GM19328 (cell line): ENCODE results near the gene VWA8.
"Not testable (repeated sequence)": the region's sequence is repeated elsewhere in the genome, so short reads cannot be mapped to it uniquely, and the experiment has no call there.

Source experiments
- ATAC-seq: cut with Tn5 transposase; IDR thresholded peaks from one replicate; pipeline ENCODE4 v1.9.1; 2021; ENCODE audit warnings: mild to moderate bottlenecking, moderate library complexity; ENCODE audit not compliant: unreplicated experiment

The VWA8 gene

DNA sequence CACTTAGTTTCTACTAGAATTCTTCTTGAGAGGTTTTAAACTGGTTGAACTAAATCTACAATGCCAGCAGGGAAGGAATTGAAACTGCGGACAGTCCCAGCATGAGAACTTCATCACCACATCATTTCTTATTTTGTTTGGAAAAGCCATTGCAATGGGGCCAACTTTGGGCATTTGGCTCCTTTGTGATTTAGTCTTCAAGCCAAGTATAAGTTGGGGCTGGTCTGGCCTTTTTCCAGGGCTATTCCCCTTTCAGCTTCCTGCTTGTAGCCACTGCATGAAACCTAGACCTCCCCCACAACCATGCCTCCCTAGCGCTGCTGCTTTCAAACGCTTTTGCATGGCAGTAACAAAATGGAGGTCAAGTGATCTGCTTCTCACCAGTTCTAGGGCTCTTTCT lies 361.3 kb downstream of the VWA8 start:
- no peak for ATAC-seq

GRCh38 chr13:41597348-41598041 lies 363.4 kb downstream of the VWA8 start:
- no peak for ATAC-seq

DNA sequence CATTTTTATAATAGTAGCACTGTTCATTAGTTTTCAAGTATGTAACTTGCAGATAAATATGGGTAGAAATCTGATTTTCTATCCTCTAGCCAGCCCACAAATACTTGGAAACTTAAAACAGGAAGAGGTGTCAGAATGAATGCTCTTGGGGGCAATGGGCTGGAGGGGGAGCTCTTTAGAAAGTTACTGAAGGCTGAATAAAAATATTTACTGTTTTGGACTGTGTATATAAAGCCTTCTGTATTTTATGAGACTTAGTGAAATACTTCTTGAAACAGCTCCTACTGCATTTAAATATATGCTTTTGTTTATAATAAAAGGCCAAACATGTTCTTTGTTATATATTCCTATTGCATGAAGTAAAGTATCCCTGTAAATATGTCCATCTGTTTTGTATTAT lies 364.7 kb downstream of the VWA8 start:
- ATAC-seq = no peak

GRCh38 chr13:41595298-41595697 lies 365.6 kb downstream of the VWA8 start:
- ATAC-seq = no peak

DNA sequence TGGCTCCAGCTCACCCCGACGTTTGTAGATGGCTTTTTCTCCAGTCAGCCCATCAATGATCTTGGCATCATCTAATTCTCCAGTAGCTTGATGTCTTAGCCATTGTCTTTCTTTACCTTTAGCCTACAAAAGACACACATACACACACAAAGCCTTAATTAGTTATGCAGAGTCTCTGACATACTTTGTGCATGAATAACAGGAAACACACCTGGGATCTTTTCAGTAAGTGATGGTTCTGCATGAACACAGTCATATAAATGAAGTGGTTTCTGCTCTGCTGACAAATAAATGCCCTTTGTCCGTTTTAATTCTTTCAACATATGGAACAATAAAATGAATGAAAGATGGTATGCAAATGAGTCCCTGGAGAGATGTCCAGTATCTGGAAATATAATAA lies 370.3 kb downstream of the VWA8 start:
- ATAC-seq = no peak

- no peak for ATAC-seq
These were observed 370.8 kb downstream of the VWA8 start for GRCh38 chr13:41590122-41590521.

GRCh38 chr13:41589434-41589833 lies 371.5 kb downstream of the VWA8 start:
- ATAC-seq = no peak

- no peak for ATAC-seq
These were observed 372.0 kb downstream of the VWA8 start for GRCh38 chr13:41588899-41589298.

DNA sequence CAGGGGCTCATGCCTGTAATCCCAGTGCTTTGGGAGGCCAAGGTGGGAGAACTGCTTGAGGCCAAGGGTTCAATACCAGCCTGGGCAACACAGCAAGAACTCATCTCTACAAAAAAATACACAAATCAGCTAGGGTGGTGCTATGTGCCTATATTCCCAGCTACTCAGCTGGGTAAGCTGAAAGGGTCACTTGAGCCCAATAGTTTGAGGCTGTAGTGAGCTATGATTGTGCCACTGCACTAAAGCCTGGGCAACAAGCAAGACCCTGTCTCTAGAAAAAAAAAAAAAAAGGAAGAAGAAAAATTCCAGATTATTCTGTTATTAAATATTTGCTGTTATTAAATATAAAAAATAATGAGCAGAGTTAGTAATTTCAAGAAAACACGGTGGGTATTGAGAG lies 372.5 kb downstream of the VWA8 start:
- no peak for ATAC-seq

- ATAC-seq = no peak
These were observed 373.4 kb downstream of the VWA8 start for GRCh38 chr13:41587490-41587889.

DNA sequence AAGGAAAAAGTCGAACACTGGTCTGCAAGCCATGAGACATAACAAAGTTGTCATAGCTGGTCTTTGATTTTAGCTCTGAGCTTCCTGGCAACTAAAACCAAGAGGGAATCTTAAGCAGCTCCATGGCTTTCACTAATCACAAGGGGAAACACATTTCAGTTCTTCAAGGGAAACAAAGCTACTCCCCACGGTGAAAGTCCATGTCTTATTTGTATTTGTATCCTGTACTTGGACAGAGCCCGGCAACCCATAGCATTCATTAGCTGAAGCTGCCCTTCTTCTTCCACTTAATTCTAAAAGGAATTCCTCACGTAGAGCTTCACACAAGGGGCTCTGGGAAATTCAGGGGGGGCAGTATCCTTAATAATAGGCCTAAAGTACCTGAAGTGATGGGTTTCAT lies 374.7 kb downstream of the VWA8 start:
- ATAC-seq = no peak

GRCh38 chr13:41582027-41582463 lies 378.9 kb downstream of the VWA8 start:
- ATAC-seq = no peak

DNA sequence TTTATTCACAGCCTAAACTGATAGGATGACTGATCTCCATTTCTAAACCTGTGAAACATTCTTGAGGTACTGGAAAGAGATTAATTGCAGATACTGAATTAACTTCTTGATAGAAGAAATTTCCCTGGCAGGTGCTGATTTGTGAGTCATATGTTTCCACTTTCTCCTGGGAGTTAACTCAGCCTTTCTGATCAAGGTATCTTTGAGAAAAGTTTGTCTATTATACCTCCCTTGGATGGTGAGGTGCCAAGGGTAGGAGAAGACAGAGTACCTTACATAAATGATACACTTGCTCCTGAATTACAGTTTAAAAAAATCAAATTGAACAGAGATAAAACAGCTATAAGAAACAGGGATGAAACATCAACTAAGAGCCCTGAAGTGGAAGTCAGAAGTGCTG lies 380.6 kb downstream of the VWA8 start:
- ATAC-seq = no peak

DNA sequence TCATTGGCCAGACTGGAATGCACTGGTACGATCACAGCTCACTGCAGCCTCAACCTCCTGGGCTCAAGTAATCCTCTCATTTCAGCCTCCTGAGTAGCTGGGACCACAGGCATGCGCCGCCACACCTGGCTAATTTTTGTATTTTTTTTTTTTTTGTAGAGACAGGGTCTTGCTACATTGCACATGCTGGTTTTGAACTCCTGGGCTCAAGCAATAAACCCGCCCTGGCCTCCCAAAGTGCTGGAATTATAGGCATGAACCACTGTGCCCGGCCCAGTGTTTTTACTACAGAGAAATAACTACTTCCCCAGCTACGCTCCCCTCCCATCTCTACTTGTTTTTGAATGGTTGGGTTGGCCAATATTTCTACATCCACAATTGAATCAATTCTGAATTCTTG lies 381.0 kb downstream of the VWA8 start:
- no peak for ATAC-seq

DNA sequence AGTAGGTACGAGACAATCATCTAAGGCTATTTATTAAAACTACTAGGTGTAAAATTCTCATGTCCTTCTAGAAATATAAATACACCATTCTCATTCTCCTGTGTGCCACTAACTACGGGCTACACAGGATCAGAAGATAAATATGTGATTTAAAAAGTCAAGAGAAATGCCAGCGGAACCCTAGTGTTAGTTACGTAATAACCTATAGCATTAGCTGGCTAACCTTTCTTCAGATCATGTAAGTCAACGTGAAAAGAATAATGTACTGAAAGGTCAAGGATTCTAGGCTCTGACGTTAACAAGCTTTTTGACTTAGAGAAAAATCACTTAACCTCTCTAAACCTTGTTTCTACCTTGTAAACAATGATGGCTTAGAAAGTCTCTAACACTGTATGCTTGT lies 381.7 kb downstream of the VWA8 start:
- ATAC-seq = no peak

DNA sequence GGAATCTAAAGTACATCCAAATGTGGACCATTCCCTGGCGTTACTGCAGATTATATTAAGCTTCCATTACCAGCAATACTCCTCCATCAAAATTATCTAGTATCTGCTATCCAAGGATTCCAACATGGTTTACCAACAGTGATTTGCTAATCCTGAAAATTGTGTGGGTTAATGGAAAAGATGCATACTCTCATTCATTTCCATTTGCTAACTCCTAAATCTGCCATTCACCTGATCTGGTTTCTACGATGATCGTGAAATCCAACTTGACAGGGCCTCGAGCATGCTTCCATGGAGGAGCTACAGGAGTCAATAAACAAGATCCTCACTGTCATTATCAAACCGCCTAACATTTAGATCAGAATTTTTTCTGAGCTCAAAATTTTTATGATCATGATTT lies 382.5 kb downstream of the VWA8 start:
- ATAC-seq = no peak

DNA sequence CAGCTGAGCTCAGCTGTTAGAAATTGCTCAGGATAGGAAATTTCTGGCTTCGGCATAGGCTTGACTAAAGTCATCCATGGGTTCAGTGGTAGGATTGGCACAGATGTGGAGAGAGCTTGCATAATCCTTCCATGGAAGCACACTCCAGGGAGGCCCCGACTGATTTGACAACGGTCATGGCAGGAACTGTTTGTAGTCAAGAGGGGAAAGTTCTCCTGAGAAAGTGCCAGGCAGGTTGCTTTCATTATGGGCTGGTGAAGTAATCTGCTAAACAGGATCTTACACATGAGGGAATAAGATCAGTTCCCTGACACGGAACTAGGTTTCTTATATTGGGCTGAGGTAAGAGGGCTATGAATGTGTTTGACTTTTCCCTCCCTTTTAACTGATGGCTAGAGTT lies 383.5 kb downstream of the VWA8 start:
- ATAC-seq = no peak

DNA sequence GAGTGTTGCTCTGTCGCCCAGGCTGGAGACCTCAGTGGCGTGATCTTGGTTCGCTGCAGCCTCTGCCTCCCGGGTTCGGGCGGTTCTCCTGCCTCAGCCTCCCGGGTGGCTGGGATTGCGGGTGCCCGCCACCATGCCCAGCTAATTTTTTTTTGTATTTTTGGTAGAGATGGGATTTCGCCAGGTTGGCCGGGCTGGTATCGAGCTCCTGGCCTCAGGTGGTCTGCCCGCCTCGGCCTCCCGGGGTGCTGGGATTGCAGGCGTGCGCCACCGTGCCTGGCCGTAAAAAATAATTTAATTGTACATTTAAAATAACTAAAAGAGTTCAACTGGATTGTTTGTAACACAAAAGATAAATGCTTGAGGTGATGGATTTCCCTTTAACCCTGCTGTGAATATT lies 387.3 kb downstream of the VWA8 start:
- ATAC-seq = not testable (repeated sequence)

- ATAC-seq = not testable (repeated sequence)
These were observed 389.0 kb downstream of the VWA8 start for GRCh38 chr13:41571817-41572340.

DNA sequence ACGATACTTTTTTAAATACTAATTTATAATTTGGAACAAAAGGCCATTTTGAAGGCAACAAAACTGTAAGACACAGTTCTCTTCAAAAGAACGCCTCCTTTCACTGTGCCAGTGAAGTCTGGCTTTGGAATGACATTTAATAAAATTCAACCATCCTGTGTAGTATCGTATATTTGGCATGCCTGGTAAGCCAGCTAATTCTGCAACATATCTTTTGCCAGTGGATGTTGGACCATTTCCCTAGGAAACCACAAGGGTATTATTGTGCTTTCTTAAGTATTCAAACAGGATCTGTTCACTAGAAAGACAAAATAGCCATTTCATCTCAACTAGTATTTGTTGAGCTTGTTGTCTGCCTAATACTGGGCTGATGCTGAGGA lies 391.9 kb downstream of the VWA8 start:
- ATAC-seq = no peak

GRCh38 chr13:41568143-41568971 lies 392.6 kb downstream of the VWA8 start:
- ATAC-seq = no peak

GRCh38 chr13:41567363-41567762 lies 393.5 kb downstream of the VWA8 start:
- ATAC-seq = no peak
